GM12892 (cell line): ENCODE measurements around the gene TNK1.

Source experiments
- DNase-seq: peaks from one replicate; pipeline ENCODE4 v3.0.0; 2011; ENCODE audit not compliant: insufficient read length
- FAIRE-seq: peaks from 2 replicates; lab custom pipeline; 2011; peaks lifted over from hg19 to GRCh38; lab: Jason Lieb, UNC
- POLR2A ChIP-seq: IDR thresholded peaks from 2 replicates; pipeline ENCODE4 v1.6.1; 2011; ENCODE audit warnings: low read depth, low read length, control low read depth
- POLR2AphosphoS5 ChIP-seq: IDR thresholded peaks from 2 replicates; pipeline ENCODE4 v1.6.1; 2011; ENCODE audit warnings: low read depth, low read length, control low read depth
- TAF1 ChIP-seq: IDR thresholded peaks from 2 replicates; pipeline ENCODE4 v1.6.1; 2011; ENCODE audit warnings: low read depth, mild to moderate bottlenecking, control low read depth, low read length, borderline replicate concordance

TNK1 gene

GRCh38 chr17:7435676-7436555 is 55.0 kb downstream of the TNK1 start:
- TF ChIP-seq POLR2AphosphoS5 (no peak), POLR2A (peak; percentile 40; the same call in 1 of the 2 replicates), TAF1 (no peak)
- DNase-seq (no peak), FAIRE-seq (no peak)

- FAIRE-seq (peak; percentile 80), DNase-seq (no peak)
- TF ChIP-seq POLR2A (no peak), TAF1 (no peak), POLR2AphosphoS5 (no peak)
These were observed 55.9 kb downstream of the TNK1 start for GRCh38 chr17:7436556-7437368.

GRCh38 chr17:7437369-7437863 is 56.5 kb downstream of the TNK1 start:
- FAIRE-seq (no peak), DNase-seq (no peak)
- TF ChIP-seq POLR2AphosphoS5 (no peak), TAF1 (no peak), POLR2A (no peak)

DNA sequence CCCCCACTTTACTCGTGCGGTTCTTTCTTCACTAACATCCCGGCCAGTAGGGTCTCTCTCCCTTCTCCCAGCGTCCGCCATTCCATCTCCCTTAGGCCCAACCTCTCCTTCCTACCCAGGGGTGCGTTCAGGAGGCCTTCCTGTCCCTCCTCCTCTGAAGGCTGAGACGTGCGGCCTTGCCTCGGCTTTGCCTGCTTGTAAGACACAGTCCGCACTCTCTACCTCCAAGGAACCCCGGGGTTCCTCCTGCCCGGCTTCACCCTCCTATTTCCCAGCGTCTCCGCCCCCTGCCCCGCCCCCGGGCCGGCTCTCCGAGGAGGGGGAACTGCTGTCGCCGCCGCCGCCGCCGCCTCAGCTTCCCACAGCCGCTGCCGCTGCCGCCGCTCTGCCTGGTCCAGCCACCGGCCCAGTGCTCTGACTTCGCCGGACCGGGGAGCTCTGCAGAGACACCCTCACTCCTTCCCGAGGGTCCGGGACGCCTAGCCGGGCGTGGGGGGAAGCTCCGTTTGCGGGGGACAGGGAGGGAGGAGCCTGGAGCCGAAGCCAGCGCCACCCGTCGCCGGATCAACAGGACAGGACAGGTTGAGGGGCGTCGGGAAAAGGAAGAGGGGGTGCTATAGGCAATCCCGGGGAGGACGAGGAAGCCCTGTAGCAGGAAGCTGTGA is 57.2 kb downstream of the TNK1 start:
- DNase-seq (no peak), FAIRE-seq (no peak)
- no peak for TF ChIP-seq POLR2AphosphoS5
- no peak for TF ChIP-seq POLR2A
- TF ChIP-seq TAF1 = no peak

- FAIRE-seq (peak; percentile 24), DNase-seq (no peak)
- TF ChIP-seq POLR2AphosphoS5 (no peak), TAF1 (no peak), POLR2A (no peak)
These were observed 58.0 kb downstream of the TNK1 start for GRCh38 chr17:7438656-7439460.
